HG02884 (cell line): ENCODE data around the gene TSPAN31.
A peak's percentile ranks its signal among the peaks of the same experiment; 100 is the strongest.

Experiments
- ATAC-seq: cut with Tn5 transposase; IDR thresholded peaks from one replicate; pipeline ENCODE4 v1.9.1; 2021; ENCODE audit warnings: mild to moderate bottlenecking, moderate library complexity; ENCODE audit not compliant: unreplicated experiment

Gene TSPAN31

DNA sequence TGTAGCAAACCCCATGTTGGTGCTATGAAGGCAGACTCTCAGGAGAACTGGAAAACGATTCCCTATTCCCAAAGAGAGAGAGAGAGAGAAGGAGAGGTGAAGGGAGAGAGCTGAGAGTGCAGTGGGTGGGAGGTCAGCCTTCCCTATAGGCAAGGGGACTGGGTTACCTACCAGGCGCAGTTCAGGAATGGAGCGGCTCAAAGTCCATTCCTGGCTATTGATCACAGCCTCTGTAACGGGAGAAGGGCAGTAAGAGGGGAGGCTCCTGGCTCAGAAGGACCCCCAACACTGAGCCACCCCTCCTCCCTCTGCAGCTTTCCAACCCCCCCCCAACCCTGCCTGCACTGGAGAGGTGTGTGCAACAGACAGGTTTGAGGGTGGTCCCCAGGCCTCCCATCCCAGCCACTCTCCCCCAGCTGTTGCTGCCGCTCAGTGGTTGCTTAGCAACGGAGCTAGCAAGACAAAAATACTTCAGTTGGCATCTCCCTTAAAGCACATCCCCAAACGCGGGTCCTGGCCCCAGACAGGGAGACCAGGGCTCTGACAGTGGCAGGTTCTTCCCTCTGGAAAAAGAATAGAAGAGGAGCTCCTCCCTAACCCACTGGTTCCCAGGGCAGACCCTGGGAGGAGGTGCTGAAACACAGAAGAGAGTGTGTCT, 9.5 kb upstream of the TSPAN31 start:
- ATAC-seq = no peak

DNA sequence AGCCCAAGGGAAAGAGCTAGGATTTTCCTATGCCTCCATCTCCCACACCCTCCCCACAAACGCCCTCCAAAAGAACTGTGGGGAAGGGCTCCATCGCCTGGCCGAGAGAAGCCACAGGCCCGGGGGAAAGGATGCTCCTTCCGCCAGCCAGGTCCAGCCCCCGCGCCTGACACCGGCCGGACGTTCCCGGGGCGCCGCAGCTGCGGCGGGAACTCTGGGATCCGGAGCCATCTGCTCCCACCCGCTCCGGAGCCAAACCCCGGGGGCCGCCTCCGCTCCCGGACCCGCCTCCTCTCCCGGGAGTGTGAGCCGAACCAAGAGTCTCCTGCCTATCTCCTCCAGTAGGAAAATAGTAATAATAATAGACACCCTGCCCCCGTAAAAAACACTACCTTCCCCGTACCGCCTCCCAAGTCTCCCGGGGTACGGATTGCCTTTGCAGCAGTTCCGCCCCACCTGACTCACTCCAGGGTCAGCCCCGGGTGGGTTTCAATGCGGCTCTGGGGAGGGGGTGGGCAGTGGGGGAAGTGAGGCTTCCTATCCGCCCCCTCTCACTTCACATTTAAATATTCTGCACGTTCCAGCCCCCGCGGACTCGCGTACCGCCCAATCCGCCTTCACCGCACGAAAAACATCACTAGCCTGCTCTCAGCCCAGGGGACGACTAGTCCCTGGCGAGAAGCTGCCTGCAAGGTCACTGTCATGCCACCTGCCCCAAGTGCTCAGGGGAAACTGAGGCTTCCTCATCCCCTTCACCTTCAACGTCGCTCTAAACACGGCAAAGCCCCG, 8.7 kb upstream of the TSPAN31 start:
- ATAC-seq = no peak

DNA sequence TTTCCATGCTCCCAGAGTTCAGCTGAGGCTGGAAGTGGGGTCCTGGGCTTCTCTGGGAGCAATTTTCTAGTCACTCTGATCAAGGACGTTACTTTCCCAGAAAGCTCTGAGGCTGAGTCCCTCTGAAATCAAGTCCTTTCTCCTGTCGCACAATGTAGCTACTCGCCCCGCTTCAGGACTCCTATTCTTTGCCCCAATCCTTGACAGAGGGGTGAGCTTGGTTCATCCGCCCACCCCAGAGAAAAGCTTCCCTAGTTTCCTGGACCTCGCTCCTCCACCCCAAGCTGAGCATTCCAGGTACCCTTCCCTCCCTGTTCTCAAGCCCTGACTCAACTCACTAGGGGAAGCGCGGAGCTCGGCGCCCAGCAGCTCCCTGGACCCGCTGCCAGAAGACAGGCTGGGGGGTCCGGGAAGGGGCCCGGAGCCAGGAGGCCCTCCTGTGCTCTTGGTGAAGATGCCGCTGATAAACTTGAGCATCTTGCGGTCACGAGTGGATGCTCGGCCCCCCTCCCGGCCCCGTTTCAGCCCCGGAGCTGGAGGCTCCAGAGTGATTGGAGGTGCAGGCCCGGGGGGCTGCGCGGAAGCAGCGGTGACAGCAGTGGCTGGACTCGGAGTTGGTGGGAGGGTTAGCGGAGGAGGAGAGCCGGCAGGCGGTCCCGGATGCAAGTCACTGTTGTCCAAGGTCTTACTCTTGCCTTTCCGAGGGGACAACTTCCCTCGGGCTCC, 7.9 kb upstream of the TSPAN31 start:
- no peak for ATAC-seq

DNA sequence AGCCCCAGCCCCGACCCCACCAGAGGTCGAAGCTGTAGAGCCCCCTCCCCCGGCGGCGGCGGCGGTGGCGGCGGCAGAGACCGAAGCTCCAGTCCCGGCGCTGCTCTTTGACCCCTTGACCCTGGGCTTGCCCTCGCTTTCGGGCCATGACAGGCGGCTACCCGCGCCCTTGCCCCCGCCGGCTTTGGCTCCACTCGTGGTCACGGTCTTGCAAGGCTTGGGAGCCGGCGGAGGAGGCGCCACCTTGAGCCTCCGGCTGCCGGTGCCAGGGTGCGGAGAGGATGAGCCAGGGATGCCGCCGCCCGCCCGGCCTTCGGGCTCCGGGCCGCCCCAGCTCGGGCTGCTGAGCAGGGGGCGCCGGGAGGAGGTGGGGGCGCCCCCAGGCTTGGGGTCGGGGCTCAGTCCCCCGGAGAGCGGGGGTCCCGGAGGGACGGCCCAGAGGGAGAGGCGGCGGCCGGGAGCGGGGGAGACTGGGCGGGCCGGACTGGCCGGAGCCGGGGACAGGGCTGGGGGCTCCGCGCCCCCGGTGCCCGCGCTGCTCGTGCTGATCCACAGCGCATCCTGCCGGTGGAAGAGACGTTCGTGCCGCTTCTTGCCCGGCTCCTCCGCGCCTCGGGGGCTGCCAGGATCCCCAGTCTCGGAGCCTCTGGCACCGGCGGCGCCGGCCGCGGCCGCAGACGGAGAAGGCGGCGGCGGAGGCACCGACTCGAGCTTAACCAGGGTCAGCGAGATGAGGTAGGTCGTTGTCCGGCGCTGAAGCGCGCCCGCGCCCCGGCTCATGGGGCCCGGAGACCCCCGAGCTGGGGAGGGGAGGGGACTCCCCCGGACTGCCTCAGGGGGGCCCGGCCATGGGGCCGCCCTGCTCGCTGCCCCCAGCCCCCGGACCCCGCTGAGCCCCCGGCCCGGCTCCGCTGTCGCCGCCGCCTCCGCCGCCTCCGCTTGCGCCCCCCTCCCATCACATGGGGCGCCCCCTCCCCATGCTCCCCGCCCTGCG, 7.1 kb upstream of the TSPAN31 start:
- no peak for ATAC-seq

DNA sequence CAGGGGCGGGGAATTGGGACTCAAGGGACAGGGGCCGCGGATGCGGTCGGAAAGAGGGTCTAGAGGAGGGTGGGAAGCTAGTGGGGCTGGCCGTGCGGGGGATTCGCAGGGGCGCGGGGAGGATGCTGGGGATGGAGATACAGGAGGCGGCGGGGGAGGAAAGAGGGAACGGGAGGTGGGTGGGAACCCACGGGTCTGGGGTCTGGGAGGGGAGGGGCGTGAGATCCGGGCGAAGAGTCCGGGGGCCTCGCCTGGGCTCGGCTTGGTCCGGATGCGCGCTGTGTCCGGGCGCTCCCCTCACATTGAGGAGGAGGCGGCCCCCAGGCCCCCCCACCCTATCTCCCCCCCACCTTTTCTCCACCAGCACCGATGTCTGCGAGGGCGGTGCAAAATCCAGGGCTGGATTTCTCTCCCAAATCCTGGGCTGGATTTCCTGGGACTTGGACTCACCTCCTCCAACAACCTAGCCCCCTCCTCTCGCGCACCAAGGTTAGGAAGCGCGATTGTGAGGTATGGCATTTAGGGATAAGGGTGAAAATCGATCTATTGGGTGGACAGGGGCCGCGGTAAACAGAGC, 6.1 kb upstream of the TSPAN31 start, which contains the start of gene AGAP2:
AGAP2 (minus strand) TSS at position 82 of the 577 bp plus-strand sequence. CDS start 496 bp downstream, outside the sequence.
- no peak for ATAC-seq

DNA sequence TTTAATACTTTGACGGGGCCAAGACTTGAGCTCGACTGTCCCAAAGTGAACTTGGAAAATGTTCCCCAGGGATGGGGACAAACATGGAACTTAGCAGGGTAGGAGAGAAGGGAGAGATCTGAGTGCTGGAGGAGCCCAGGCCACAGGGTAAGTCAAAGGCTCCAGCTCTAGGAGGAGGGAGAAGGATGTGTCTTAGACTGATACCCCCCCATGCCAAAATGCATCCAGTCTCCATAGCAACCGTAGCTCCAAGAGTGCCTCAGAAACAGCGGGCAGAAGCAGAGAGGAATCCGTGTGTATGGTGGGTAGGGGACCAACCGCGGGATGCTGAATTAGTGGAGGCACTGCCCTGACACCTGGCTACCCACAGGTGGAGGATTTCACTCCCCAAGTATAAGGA, 5.5 kb upstream of the TSPAN31 start:
- ATAC-seq = no peak

DNA sequence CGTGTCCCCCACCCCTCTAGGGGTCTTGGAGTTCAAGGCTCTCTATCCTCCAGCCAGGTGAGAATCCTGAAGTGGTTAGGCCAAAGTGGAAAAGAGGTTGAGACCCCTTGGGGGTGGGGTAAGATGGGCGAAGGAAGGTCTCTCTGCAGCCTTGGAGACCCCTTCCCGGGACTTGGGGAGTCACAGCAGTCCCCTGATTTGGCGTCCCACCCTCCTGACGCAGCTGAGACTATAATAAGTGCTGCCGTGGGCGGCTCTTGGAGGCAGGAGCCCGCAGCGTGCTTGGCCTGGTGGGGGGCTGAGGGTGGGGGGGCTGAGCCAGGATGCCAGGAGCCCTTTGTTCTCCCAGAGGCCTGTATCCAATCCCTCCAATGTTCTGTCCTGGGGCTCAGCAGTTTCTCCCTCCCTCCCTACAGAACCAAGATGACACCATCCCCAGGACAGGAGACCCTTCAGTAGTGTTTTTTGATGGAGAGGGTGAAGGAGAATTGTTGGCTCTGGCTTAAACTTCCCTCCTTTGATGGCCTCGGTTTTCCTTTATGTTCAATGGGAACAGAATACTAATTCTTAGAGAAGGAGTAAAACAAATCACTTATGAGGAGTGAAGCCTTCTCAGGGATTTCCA, 4.8 kb upstream of the TSPAN31 start:
- ATAC-seq = no peak

DNA sequence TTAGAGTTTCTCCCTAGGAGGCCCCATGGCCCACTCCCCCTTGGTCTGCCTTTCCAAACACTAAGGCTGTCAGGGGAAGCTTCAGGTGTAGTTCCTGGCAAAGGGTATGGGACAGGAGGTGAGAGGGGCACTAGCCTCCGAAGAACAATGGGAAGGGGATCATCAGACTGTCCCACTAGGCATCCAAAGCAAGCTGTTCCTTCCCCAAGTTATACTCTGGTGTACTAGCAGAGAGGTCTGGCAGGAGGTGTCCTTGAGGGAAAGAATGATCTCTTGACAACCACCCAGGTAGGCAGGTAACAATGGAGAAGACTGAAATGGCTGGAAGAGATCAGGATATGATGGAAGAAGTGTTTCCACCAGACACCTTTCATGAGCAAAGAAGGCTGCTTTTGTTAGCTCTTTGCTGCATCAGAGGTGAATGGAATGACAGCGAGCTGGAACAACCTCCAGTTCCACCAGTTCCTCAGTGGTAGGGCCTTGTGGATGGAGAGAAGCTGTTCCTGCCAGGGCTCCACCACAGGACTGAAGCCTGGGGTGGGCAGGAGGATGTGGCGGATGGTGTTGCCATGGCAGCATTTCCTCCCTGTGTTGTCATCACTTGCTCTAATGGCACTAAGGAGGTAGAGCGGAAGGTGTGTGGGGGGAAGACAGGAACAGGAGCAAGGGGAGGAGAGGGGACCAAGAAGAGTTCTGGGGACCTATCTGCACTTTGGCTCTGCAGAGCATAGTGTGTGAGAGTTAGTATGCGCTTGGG, 4.0 kb upstream of the TSPAN31 start:
- ATAC-seq = peak; percentile 39

DNA sequence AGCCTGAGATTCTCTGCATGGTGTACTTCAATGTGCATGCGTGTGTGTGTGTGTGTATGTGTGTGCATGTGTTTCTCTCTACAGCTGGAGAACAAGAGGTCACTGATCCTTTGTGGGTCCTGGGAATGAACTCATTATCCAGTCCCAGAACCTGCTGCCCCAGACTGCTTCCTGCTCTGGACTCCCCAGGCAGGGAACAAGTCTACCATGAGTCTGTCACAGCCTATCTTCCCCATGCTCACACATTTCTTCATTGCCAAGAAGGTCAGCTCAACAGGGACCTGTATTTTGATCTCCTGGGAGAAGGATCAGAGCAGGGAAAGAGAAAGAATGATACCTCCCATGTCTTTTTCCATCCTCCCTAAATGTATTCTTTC, 3.4 kb upstream of the TSPAN31 start:
- ATAC-seq = no peak

DNA sequence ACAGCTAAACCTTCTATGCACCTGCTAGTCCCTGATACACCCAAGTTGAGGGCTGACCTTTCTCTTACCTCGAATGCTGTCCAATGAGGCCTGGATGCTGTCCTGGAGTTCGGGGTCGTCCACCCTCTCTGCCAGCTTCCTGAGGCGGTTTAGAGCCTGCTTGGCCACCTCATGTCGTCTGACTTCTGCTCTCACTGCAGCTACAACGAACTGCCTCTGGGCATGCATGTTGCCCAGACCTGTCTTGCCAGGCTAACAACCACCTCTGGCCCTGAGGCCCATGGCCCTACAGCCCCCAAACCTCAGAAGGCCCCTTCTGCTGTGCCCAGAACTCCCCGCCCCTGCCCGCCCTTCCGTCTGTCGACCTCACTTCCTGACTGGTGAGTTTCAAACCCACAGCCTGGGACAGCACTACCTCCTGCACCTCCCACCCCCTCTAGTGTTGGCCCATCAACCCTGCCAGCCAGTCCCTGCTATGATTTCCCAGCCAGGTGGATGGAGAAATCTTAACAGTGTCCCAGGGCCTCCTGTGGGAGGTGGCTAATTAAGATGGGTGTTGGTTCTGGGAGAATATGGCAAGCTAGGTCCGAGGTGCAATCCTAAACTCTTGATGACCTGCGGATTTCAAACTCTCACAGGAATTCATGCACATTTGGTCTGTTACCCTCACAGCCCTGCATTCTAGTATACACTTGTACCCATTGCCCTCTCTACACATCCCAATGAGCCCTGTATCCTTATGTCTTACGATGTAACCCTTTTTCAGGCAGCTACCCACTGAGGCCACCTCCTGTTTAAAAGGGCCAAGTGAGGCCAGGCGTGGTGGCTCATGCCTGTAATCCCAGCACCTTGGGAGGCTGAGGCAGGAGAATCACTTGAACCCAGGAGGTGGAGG, 2.7 kb upstream of the TSPAN31 start:
- peak; percentile 47 for ATAC-seq

DNA sequence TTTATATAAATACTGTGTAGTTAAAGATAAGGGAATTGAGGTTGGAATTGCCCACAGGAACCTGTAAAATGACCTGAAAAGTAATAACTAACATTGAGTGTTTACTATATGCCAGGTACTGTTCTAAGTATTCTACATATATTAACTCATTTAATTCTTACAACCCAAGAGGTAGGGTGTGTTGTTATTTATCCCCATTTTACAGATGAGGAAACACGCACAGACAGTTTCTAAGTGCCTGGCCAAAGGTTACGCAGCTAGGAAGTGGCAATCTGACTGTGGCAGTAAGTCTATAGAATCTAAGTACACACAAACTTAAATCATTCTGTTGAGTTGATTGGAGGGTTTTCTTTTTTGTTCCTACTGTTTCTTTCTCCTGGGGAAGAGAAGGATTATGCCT, 1.1 kb upstream of the TSPAN31 start:
- no peak for ATAC-seq

DNA sequence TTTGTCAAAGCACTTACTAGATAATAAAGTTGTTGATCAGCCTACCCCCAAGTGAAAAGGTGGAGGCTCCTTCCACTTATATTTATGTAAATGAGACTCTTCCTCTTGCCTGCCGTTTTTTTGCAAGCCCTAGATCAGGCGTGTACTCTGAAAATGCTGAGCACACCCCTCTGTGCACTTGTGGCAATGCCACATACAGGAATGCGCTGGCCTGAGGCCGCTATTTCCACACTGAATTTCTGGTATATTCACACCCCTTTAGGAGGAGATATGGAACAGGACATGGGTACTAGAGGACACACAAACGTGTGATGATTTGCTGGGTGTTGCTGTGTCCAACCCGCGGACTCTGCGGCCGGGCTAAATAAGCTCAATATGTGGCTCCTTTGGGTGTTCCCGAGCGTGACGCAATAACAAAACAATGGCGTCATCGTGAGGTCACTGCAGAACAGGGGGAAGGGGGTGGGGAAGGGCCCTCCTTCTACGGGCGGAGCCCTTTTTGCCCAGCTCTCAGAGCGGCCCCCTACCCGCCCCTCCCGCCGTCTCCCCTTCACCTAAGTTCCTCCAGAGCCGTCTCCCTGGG, 554 bp upstream of the TSPAN31 start:
- ATAC-seq = peak; percentile 33

DNA sequence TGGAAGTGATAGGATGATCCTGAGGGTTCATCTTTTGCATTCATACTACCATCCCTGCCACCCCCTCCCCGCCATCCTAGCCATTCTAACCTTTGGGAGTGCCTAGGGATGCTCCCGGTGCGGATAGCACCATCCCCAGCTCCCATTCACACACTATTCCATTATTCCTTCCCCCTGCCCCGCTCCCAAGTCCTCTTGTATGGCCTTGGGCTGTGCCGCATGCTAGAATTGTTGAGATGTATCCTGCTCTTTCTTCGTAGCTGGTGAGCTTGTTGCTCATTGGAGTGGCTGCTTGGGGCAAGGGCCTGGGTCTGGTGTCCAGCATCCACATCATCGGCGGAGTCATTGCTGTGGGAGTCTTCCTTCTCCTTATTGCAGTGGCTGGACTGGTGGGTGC, 644 bp downstream of the TSPAN31 start:
- no peak for ATAC-seq

DNA sequence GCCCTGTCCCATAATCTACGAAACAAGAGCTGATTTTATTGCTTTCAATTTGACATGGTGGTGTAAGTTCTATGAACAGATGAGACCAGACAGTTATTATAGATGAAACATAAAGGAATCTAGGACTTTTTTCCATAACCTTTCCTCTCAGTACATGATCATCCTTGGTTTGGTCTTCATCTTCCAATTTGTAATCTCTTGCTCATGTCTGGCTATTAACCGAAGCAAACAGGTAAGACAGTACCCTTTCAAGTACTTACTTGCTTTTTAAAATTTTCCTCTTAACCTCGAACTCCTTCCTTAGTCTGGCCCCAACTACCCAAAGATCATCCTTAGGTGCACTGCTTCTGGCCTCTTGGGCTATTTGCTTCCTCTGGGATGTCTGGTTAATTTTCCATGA, 1.2 kb downstream of the TSPAN31 start:
- no peak for ATAC-seq

DNA sequence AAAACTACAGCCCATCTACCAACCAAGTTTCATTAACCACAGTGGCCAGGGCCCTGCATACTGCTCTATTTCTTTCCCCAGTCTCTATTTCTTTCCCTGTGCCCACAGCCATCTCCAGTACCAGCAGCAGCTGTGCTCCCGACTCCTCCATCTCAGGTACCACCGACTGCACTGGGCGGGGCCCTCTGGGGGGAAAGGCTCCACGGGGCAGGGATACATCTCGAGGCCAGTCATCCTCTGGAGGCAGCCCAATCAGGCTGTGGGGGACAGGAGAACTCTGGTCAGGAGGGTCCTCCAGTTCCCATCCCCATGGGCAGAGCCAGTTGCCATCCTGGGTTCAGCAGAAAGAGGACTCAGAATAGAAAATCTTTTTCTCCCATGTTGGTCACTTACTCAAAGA, 4.2 kb downstream of the TSPAN31 start:
- ATAC-seq = no peak

DNA sequence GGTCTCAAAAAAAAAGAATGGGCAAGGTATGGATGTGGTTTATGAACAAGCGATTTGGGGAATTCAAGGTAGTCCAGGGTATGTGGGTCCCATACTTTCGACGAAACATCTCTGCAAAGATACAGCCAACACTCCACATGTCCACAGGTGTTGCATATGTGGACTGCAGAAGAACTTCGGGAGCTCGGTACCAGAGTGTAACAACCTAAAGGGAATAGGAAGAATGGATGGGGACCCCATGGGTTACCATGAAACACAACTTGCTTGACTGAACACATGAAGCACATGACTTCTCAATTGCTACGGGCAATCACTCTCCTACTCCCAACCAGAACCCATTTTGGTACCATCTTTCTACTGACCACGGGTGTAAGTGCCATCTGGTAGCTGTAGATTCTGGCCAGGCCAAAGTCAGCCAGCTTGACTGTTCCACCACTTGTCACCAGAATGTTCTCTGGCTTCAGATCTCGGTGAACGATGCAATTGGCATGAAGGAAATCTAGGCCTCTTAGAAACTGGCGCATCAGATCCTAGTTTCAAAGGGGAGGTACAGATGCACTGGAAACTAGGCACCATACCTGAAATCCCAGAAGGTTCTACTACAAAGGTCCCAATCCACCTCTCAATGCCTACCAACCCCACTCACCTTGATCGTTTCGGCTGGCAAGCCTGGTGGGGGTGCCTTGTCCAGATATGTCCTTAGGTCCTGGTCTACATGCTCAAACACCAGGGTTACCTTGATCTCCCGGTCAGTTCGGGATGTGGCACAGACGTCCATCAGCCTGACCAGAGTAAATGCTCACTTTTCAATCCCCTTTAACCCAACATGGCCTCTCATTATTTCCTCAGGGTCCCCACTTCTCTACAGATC, 6.0 kb downstream of the TSPAN31 start:
- ATAC-seq = no peak

DNA sequence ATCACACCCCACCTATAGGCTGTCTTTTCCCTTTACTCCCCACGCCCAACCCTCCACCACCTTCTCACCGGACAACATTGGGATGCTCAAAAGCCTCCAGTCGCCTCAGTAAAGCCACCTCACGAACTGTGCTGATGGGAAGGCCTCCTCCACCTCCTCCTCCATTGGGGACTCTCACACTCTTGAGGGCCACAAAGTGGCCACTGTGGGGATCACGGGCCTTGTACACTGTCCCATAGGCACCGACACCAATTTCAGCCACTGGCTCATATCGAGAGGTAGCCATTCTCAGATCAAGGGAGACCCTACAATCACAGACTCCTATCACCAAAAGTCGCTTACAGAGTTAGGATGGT, 6.6 kb downstream of the TSPAN31 start:
- no peak for ATAC-seq
